ENCODE results near the gene SFXN1. TPM values are rescaled to one million over a fixed set of nuclear protein-coding genes. Genes with fewer than 3 reads are reported as not detected.
A peak's percentile ranks its signal among the peaks of the same experiment; 100 is the strongest.
"Not testable (repeated sequence)": the region's sequence is repeated elsewhere in the genome, so short reads cannot be mapped to it uniquely, and the experiment has no call there.

Gene SFXN1
- total and polyA plus RNA-seq, 2 donors (not counting 3 experiments of a cell fraction or from before 2014, with no cell fraction given): 61.7 to 69.3 TPM

GRCh38 chr5:175534070-175534932 is 55.9 kb downstream of the SFXN1 start:
- POLR2A ChIA-PET: no interaction called here
- Histone ChIP-seq H3K4me2 (ENCODE audit: insufficient read depth, low read length) (no peak overlapping the region), H4K20me1 (replicated peaks; ENCODE audit: control insufficient read depth, extremely low read depth, insufficient read depth, low read length) (no peaks in the 10 kb centered on the region), H3K79me2 (ENCODE audit: control insufficient read depth, insufficient read depth, low read length) (no peaks in the 10 kb centered on the region), H3K9me1 (replicated peaks; ENCODE audit: control insufficient read depth, extremely low read depth, insufficient read depth, low read length) (no peaks in the 10 kb centered on the region), H2AFZ (ENCODE audit: low read depth, low read length) (peak overlapping the region; percentile 9), H3K9ac (replicated peaks; ENCODE audit: extremely low read depth, insufficient read depth, low read length) (no peak overlapping the region), H3K4me3 (replicated peaks in 1 of 3; ENCODE audit: insufficient read depth in 1 of 3, low read depth in 1 of 3, low read length in 3 of 3) (no peak overlapping the region), H3K36me3 (ENCODE audit: control insufficient read depth in 2 of 2, extremely low read depth in 1 of 2, insufficient read depth in 2 of 2, low read length in 2 of 2) (no peaks in the 10 kb centered on the region), H3K4me1 (ENCODE audit: control insufficient read depth, extremely low read depth, insufficient read depth, low read length) (no peaks in the 10 kb centered on the region), H3K9me3 (replicated peaks; ENCODE audit: control insufficient read depth, insufficient read depth, low read length) (no peaks in the 10 kb centered on the region), H3K27ac (ENCODE audit: insufficient read depth, low read depth, low read length) (no peak overlapping the region), H3K27me3 (ENCODE audit: control insufficient read depth in 2 of 2, insufficient read depth in 2 of 2, low read length in 2 of 2) (no peaks in the 10 kb centered on the region)
- TF ChIP-seq, protein P1, sequence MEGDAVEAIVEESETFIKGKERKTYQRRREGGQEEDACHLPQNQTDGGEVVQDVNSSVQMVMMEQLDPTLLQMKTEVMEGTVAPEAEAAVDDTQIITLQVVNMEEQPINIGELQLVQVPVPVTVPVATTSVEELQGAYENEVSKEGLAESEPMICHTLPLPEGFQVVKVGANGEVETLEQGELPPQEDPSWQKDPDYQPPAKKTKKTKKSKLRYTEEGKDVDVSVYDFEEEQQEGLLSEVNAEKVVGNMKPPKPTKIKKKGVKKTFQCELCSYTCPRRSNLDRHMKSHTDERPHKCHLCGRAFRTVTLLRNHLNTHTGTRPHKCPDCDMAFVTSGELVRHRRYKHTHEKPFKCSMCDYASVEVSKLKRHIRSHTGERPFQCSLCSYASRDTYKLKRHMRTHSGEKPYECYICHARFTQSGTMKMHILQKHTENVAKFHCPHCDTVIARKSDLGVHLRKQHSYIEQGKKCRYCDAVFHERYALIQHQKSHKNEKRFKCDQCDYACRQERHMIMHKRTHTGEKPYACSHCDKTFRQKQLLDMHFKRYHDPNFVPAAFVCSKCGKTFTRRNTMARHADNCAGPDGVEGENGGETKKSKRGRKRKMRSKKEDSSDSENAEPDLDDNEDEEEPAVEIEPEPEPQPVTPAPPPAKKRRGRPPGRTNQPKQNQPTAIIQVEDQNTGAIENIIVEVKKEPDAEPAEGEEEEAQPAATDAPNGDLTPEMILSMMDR (IDR thresholded peaks at IDR 0.05; ENCODE audit: extremely low read depth in 1 of 2, insufficient read depth in 1 of 2, low read depth in 1 of 2, low read length in 2 of 2): peak; percentile 98
- no peak for TF ChIP-seq FOS (IDR thresholded peaks at IDR 0.05; ENCODE audit: borderline replicate concordance, insufficient read depth, low read length)
- TF ChIP-seq POLR2AphosphoS5 (IDR thresholded peaks at IDR 0.05; ENCODE audit: insufficient read depth, low read depth, low read length): peak; percentile 27
- peak; percentile 15 for TF ChIP-seq GATA2 (IDR thresholded peaks at IDR 0.05; ENCODE audit: insufficient read depth, insufficient read length, low read depth, low read length)
- peak; percentile 69 for DNase-seq (ENCODE audit: low read depth, low spot score)
- intact Hi-C loops (cut with micrococcal nuclease): loop anchor here (1.0 to 10.0 kb wide), 3 partner anchors 56 to 340 kb away; partner anchors contain the start of genes CPLX2 and SFXN1
- CTCF ChIA-PET: interaction anchor here (0.5 to 2.4 kb wide), 12 partner anchors 8 to 1182 kb away, joined by 3 to 13 read pairs (median 3); no protein-coding TSS in a partner anchor
- peak; percentile 95 for FAIRE-seq
- dilution Hi-C loops (cut with MboI; ENCODE audit: extremely low pct_ligation_motif_present, low sequenced_read_pairs): no loop called here
- BruUV-seq (replicated peaks): no TSS peak

DNA sequence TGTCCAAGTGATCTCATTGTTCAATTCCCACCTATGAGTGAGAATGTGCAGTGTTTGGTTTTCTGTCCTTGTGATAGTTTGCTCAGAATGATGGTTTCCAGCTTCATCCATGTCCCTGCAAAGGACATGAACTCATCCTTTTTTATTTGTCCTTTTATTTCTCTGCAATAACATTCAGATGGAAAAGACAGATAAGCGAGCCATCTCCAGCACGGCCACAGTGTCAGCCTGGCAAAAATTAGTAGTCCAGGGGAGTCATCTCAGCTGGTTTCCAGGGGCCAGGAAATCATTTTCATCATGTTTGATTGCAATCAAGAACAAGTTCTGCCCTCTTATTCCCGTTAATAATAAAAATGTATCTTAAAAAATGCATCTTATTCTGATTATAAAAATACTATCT is 57.0 kb downstream of the SFXN1 start:
- BruUV-seq (replicated peaks); dilution Hi-C loops (cut with MboI; ENCODE audit: extremely low pct_ligation_motif_present, low sequenced_read_pairs): not testable (repeated sequence)

More for the DNA sequence above, 57.0 kb downstream of the SFXN1 start:
- H3K9me1 ChIP-seq (replicated peaks; ENCODE audit: control insufficient read depth, extremely low read depth, insufficient read depth, low read length); H3K36me3 ChIP-seq (ENCODE audit: control insufficient read depth in 2 of 2, extremely low read depth in 1 of 2, insufficient read depth in 2 of 2, low read length in 2 of 2); H4K20me1 ChIP-seq (replicated peaks; ENCODE audit: control insufficient read depth, extremely low read depth, insufficient read depth, low read length); DNase-seq (ENCODE audit: low read depth, low spot score); H3K4me3 ChIP-seq (replicated peaks in 1 of 3; ENCODE audit: insufficient read depth in 1 of 3, low read depth in 1 of 3, low read length in 3 of 3); H3K27ac ChIP-seq (ENCODE audit: insufficient read depth, low read depth, low read length); H2AFZ ChIP-seq (ENCODE audit: low read depth, low read length); H3K4me1 ChIP-seq (ENCODE audit: control insufficient read depth, extremely low read depth, insufficient read depth, low read length); FAIRE-seq; H3K27me3 ChIP-seq (ENCODE audit: control insufficient read depth in 2 of 2, insufficient read depth in 2 of 2, low read length in 2 of 2); H3K79me2 ChIP-seq (ENCODE audit: control insufficient read depth, insufficient read depth, low read length); H3K4me2 ChIP-seq (ENCODE audit: insufficient read depth, low read length); H3K9me3 ChIP-seq (replicated peaks; ENCODE audit: control insufficient read depth, insufficient read depth, low read length); H3K9ac ChIP-seq (replicated peaks; ENCODE audit: extremely low read depth, insufficient read depth, low read length); POLR2A ChIA-PET: not testable (repeated sequence)
- intact Hi-C loops (cut with micrococcal nuclease): loop anchor here (2.0 to 10.0 kb wide), 2 partner anchors 57 to 339 kb away; partner anchors contain the start of genes CPLX2 and SFXN1
- CTCF ChIA-PET: interaction anchor here (2.0 to 2.4 kb wide), 2 partner anchors 9 to 194 kb away, joined by 12 to 13 read pairs; no protein-coding TSS in a partner anchor
